GM06990 (cell line): ENCODE results near the gene ELOVL1.

Experiments used
- DNase-seq: peaks from one replicate; pipeline ENCODE4 v3.0.0-alpha.2; 2011; ENCODE audit not compliant: insufficient read length; ENCODE audit errors: extremely low read depth
- H3K27me3 ChIP-seq: replicated peaks from 2 replicates; pipeline ENCODE4 v1.6.0; 2011; ENCODE audit warnings: low read length; ENCODE audit not compliant: control insufficient read depth, insufficient read depth
- H3K36me3 ChIP-seq: 2 replicates; pipeline ENCODE4 v1.5.1; 2011; ENCODE audit warnings: low read length; ENCODE audit not compliant: control insufficient read depth, insufficient read depth
- H3K4me3 ChIP-seq: replicated peaks from 2 replicates; pipeline ENCODE4 v1.5.1; 2011; ENCODE audit warnings: low read depth, mild to moderate bottlenecking, control low read depth, low read length
- CTCF ChIP-seq: IDR thresholded peaks from 2 replicates; pipeline ENCODE4 v1.5.1; 2011; ENCODE audit warnings: low read length, control low read depth, mild to moderate bottlenecking, inconsistent platforms; ENCODE audit not compliant: insufficient read depth, poor library complexity, severe bottlenecking

ELOVL1 gene

GRCh38 chr1:43327549-43328292 is 40.1 kb downstream of the ELOVL1 start:
- no peak for TF ChIP-seq CTCF
- H3K36me3 ChIP-seq, result no peaks in the 10 kb centered on the region
- H3K27me3 ChIP-seq, result no peaks in the 10 kb centered on the region
- H3K4me3 ChIP-seq, result no peak overlapping the region
- no peak for DNase-seq

- Histone ChIP-seq H3K36me3 (no peaks in the 10 kb centered on the region), H3K4me3 (no peak overlapping the region), H3K27me3 (no peaks in the 10 kb centered on the region)
- no peak for DNase-seq
- no peak for TF ChIP-seq CTCF
Measured at GRCh38 chr1:43325381-43325780, 42.4 kb downstream of the ELOVL1 start.

- Histone ChIP-seq H3K36me3 (no peaks in the 10 kb centered on the region), H3K4me3 (no peak overlapping the region), H3K27me3 (no peaks in the 10 kb centered on the region)
- no peak for TF ChIP-seq CTCF
- DNase-seq, result no peak
Measured at GRCh38 chr1:43324810-43325209, 43.0 kb downstream of the ELOVL1 start.

- Histone ChIP-seq H3K36me3 (no peaks in the 10 kb centered on the region), H3K27me3 (no peaks in the 10 kb centered on the region), H3K4me3 (no peak overlapping the region)
- no peak for DNase-seq
- TF ChIP-seq CTCF, result no peak
Measured at GRCh38 chr1:43322506-43322905, 45.3 kb downstream of the ELOVL1 start.

GRCh38 chr1:43321331-43321891 is 46.4 kb downstream of the ELOVL1 start:
- DNase-seq, result no peak
- H3K36me3 ChIP-seq, result no peaks in the 10 kb centered on the region
- TF ChIP-seq CTCF, result no peak
- H3K4me3 ChIP-seq, result no peak overlapping the region
- H3K27me3 ChIP-seq, result no peaks in the 10 kb centered on the region
